Neural progenitor cell (in vitro differentiated cells): ENCODE data around the gene LRP1B. TPM values are rescaled to one million over a fixed set of nuclear protein-coding genes. Genes with fewer than 3 reads are reported as not detected.

ENCODE experiments used
- DNase-seq: peaks from one replicate; pipeline ENCODE4 v3.0.0-alpha.2; 2016; ENCODE audit warnings: low spot score
- H2AFZ ChIP-seq: fragments of 200-600 bp; sonication (generic); replicated peaks from 2 replicates; pipeline ENCODE4 v1.6.1; 2016; ENCODE audit warnings: antibody characterized with exemption
- H3F3A ChIP-seq: fragments of 200-600 bp; sonication (generic); 2 replicates; pipeline ENCODE4 v1.6.1; 2016; ENCODE audit warnings: antibody characterized with exemption, low read depth
- H3K27ac ChIP-seq: fragments of 200-600 bp; sonication (generic); 2 replicates; pipeline ENCODE4 v1.5.1; 2016; ENCODE audit warnings: mild to moderate bottlenecking
- H3K27me3 ChIP-seq: fragments of 200-600 bp; sonication (generic); 2 replicates; pipeline ENCODE4 v1.6.1; 2016; ENCODE audit warnings: mild to moderate bottlenecking, moderate library complexity
- H3K36me3 ChIP-seq: fragments of 200-600 bp; sonication (generic); 2 replicates; pipeline ENCODE4 v1.5.1; 2016
- H3K4me1 ChIP-seq: fragments of 200-600 bp; sonication (generic); 2 replicates; pipeline ENCODE4 v1.6.1; 2016; ENCODE audit warnings: mixed run types
- H3K4me2 ChIP-seq: fragments of 200-600 bp; sonication (generic); 2 replicates; pipeline ENCODE4 v1.6.1; 2016
- H3K4me3 ChIP-seq: fragments of 200-600 bp; sonication (generic); 2 replicates; pipeline ENCODE4 v1.5.1; 2016
- H3K79me2 ChIP-seq: fragments of 200-600 bp; sonication (generic); 2 replicates; pipeline ENCODE4 v1.6.1; 2016; ENCODE audit warnings: low read depth
- H3K9ac ChIP-seq: fragments of 200-600 bp; sonication (generic); 2 replicates; pipeline ENCODE4 v1.6.1; 2016
- H3K9me3 ChIP-seq: fragments of 200-600 bp; sonication (generic); 2 replicates; pipeline ENCODE4 v1.5.1; 2016; ENCODE audit warnings: low read depth
- H4K20me1 ChIP-seq: fragments of 200-600 bp; sonication (generic); 2 replicates; pipeline ENCODE4 v1.6.1; 2016; ENCODE audit warnings: low read depth
- H3K27ac Mint-ChIP-seq: 3 replicates; pipeline ENCODE4 v1.8.0; 2021; ENCODE audit warnings: mixed read lengths
- H3K27me3 Mint-ChIP-seq: 2 replicates; pipeline ENCODE4 v1.8.0; 2022; ENCODE audit warnings: low read depth, mild to moderate bottlenecking, inconsistent platforms, moderate library complexity, mixed read lengths; ENCODE audit not compliant: insufficient read depth
- H3K36me3 Mint-ChIP-seq: 3 replicates; pipeline ENCODE4 v1.8.0; 2021; ENCODE audit warnings: mixed read lengths
- H3K4me1 Mint-ChIP-seq: 3 replicates; pipeline ENCODE4 v1.8.0; 2021; ENCODE audit warnings: mixed read lengths
- H3K4me3 Mint-ChIP-seq: 3 replicates; pipeline ENCODE4 v1.8.0; 2021; ENCODE audit warnings: mild to moderate bottlenecking, moderate library complexity, mixed read lengths
- H3K9me3 Mint-ChIP-seq: 3 replicates; pipeline ENCODE4 v1.8.0; 2020; ENCODE audit warnings: mixed read lengths
- EZH2 ChIP-seq: fragments of 200-600 bp; sonication (generic); IDR thresholded peaks from 2 replicates; pipeline ENCODE4 v1.6.1; 2017; ENCODE audit warnings: antibody characterized with exemption, mild to moderate bottlenecking, moderate library complexity
- EZH2phosphoT487 ChIP-seq: fragments of 200-600 bp; sonication (generic); IDR thresholded peaks from 2 replicates; pipeline ENCODE4 v1.6.1; 2017; ENCODE audit warnings: antibody characterized with exemption
- total RNA-seq: library from RNA; depleted of rRNA; stranded (reverse); fragments of >200 nt; gene quantifications from 2 replicates; pipeline ENCODE4 v1.2.3, GENCODE V29; 2015; ENCODE audit warnings: low replicate concordance
- TF ChIP-seq, protein P1 (sequence below): fragments of 200-600 bp; sonication (generic); IDR thresholded peaks from 2 replicates; pipeline ENCODE4 v1.5.1; 2017; ENCODE audit warnings: antibody characterized with exemption, mild to moderate bottlenecking

LRP1B gene
- total RNA-seq, 1 donor from 2014 or later = not detected

- Mint-ChIP-seq H3K9me3 (peaks cover 7% of the 10 kb centered on the region), H3K27me3 (peaks cover 2% of the 10 kb centered on the region), H3K4me3 (no peak overlapping the region), H3K4me1 (peaks cover 3% of the 10 kb centered on the region), H3K27ac (no peak overlapping the region), H3K36me3 (no peaks in the 10 kb centered on the region)
- no peak overlapping the region for H3K4me2 ChIP-seq
- H4K20me1 ChIP-seq = no peaks in the 10 kb centered on the region
- no peaks in the 10 kb centered on the region for H3K9me3 ChIP-seq
- H2AFZ ChIP-seq = no peak overlapping the region
- H3K36me3 ChIP-seq = no peaks in the 10 kb centered on the region
- H3K27me3 ChIP-seq = no peaks in the 10 kb centered on the region
- H3K27ac ChIP-seq = no peak overlapping the region
- H3K79me2 ChIP-seq = no peaks in the 10 kb centered on the region
- H3K9ac ChIP-seq = no peak overlapping the region
- no peaks in the 10 kb centered on the region for H3F3A ChIP-seq
- H3K4me3 ChIP-seq = no peak overlapping the region
- DNase-seq = no peak
- TF ChIP-seq EZH2phosphoT487 = no peak
- TF ChIP-seq, protein P1, sequence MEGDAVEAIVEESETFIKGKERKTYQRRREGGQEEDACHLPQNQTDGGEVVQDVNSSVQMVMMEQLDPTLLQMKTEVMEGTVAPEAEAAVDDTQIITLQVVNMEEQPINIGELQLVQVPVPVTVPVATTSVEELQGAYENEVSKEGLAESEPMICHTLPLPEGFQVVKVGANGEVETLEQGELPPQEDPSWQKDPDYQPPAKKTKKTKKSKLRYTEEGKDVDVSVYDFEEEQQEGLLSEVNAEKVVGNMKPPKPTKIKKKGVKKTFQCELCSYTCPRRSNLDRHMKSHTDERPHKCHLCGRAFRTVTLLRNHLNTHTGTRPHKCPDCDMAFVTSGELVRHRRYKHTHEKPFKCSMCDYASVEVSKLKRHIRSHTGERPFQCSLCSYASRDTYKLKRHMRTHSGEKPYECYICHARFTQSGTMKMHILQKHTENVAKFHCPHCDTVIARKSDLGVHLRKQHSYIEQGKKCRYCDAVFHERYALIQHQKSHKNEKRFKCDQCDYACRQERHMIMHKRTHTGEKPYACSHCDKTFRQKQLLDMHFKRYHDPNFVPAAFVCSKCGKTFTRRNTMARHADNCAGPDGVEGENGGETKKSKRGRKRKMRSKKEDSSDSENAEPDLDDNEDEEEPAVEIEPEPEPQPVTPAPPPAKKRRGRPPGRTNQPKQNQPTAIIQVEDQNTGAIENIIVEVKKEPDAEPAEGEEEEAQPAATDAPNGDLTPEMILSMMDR = no peak
- H3K4me1 ChIP-seq = no peaks in the 10 kb centered on the region
Observed at GRCh38 chr2:141814150-141814549, 316.7 kb downstream of the LRP1B start.

DNA sequence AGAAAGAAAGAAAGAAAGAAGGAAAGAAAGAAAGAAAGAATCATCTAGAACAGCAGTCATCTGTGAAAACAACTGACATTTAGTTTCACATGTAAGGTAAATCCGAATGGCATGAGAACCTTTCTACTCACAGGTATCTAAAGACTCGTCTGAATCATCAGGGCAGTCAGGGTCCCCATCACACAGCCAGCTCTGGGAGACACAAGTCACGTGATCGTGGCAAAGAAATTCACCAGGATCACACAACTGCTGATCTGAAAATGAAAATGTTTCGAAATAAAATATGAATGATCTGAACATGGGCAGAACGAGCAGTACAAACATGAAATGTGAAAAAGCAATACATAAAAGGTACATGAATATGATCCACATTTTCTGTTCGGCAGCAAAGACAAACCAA, 320.7 kb downstream of the LRP1B start:
- H3K36me3 ChIP-seq = no peaks in the 10 kb centered on the region
- DNase-seq = no peak
- TF ChIP-seq EZH2phosphoT487 (no peak), EZH2 (no peak)
- TF ChIP-seq, protein P1 = no peak
- Mint-ChIP-seq H3K9me3 (peaks cover 7% of the 10 kb centered on the region), H3K4me1 (peaks cover 3% of the 10 kb centered on the region), H3K27me3 (no peaks in the 10 kb centered on the region), H3K27ac (no peak overlapping the region), H3K36me3 (no peaks in the 10 kb centered on the region), H3K4me3 (no peak overlapping the region)
- H3K4me3 ChIP-seq = no peak overlapping the region
- H4K20me1 ChIP-seq = no peaks in the 10 kb centered on the region
- no peaks in the 10 kb centered on the region for H3K27me3 ChIP-seq
- H3K4me2 ChIP-seq = no peak overlapping the region
- no peaks in the 10 kb centered on the region for H3F3A ChIP-seq
- H2AFZ ChIP-seq = no peak overlapping the region
- no peaks in the 10 kb centered on the region for H3K79me2 ChIP-seq
- no peak overlapping the region for H3K27ac ChIP-seq
- H3K9ac ChIP-seq = no peak overlapping the region
- no peaks in the 10 kb centered on the region for H3K9me3 ChIP-seq
- no peaks in the 10 kb centered on the region for H3K4me1 ChIP-seq

GRCh38 chr2:141806090-141806489, 324.7 kb downstream of the LRP1B start:
- H3K36me3 Mint-ChIP-seq = no peaks in the 10 kb centered on the region
- H3K9me3 ChIP-seq = no peaks in the 10 kb centered on the region
- no peaks in the 10 kb centered on the region for H3K9me3 Mint-ChIP-seq
- H3K79me2 ChIP-seq = no peaks in the 10 kb centered on the region
- no peak overlapping the region for H3K4me3 Mint-ChIP-seq
- no peak overlapping the region for H3K4me2 ChIP-seq
- H3K4me1 Mint-ChIP-seq = no peaks in the 10 kb centered on the region
- H3K27ac ChIP-seq = no peak overlapping the region
- no peak overlapping the region for H3K27ac Mint-ChIP-seq
- no peak for DNase-seq
- no peak overlapping the region for H2AFZ ChIP-seq
- TF ChIP-seq EZH2 = no peak
- TF ChIP-seq, protein P1 = no peak
- TF ChIP-seq EZH2phosphoT487 = no peak
- no peaks in the 10 kb centered on the region for H3K4me1 ChIP-seq
- H3K36me3 ChIP-seq = no peaks in the 10 kb centered on the region
- H3K27me3 ChIP-seq = no peaks in the 10 kb centered on the region
- no peaks in the 10 kb centered on the region for H3F3A ChIP-seq
- H3K27me3 Mint-ChIP-seq = no peaks in the 10 kb centered on the region
- no peak overlapping the region for H3K4me3 ChIP-seq
- no peaks in the 10 kb centered on the region for H4K20me1 ChIP-seq
- H3K9ac ChIP-seq = no peak overlapping the region

DNA sequence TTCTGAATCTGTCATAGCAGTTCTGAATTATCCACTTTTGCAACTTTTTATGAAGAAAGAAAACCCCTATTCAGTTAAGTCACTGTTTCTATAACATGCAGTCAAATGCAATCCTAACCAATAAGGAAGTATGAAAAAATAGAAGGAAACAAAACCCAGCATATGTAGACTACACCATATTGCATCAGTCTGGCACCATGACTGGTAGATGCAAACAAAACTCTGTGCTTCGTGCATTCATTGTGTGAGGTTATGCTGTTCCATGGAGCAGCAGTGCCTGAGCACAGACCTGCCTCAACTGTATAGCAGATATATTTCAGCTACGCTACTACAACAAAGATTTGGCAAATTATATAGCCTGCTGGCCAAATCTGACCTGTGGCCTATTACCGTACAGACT, 325.5 kb downstream of the LRP1B start:
- Mint-ChIP-seq H3K27me3 (no peaks in the 10 kb centered on the region), H3K4me3 (no peak overlapping the region), H3K36me3 (no peaks in the 10 kb centered on the region), H3K27ac (no peak overlapping the region), H3K4me1 (no peaks in the 10 kb centered on the region), H3K9me3 (no peaks in the 10 kb centered on the region)
- Histone ChIP-seq H3K79me2 (no peaks in the 10 kb centered on the region), H3K9me3 (no peaks in the 10 kb centered on the region), H4K20me1 (no peaks in the 10 kb centered on the region), H3K36me3 (no peaks in the 10 kb centered on the region), H3K4me3 (no peak overlapping the region), H2AFZ (no peak overlapping the region), H3F3A (no peaks in the 10 kb centered on the region), H3K9ac (no peak overlapping the region), H3K27me3 (no peaks in the 10 kb centered on the region), H3K4me1 (no peaks in the 10 kb centered on the region), H3K4me2 (no peak overlapping the region), H3K27ac (no peak overlapping the region)
- DNase-seq = no peak
- TF ChIP-seq EZH2 = no peak
- TF ChIP-seq EZH2phosphoT487 = no peak
- TF ChIP-seq, protein P1 = no peak
